MM.1S (cell line): Measurements from ENCODE around the gene ZNF765.

ENCODE experiments used
- CTCF ChIP-seq: fragments of 300-600 bp; sonication (generic); IDR thresholded peaks from 2 replicates; pipeline ENCODE4 v1.5.1; 2016; ENCODE audit warnings: antibody characterized with exemption, low read length, mixed read lengths
- EZH2 ChIP-seq: fragments of 300-600 bp; sonication (generic); optimal IDR thresholded peaks from 2 replicates; pipeline ENCODE3; 2017; ENCODE audit warnings: low read depth, mild to moderate bottlenecking, antibody characterized with exemption, low read length, mixed read lengths

GRCh38 chr19:53471916-53472315, 77.0 kb downstream of the ZNF765 start:
- TF ChIP-seq EZH2 (no peak), CTCF (no peak)
